K562 (cell line): Measurements from ENCODE around the gene RXRB. TPM values are rescaled to one million over a fixed set of nuclear protein-coding genes. Genes with fewer than 3 reads are reported as not detected.

Experiments used
- BMI1 ChIP-seq: fragments of 150-350 bp; IDR thresholded peaks from 2 replicates; pipeline ENCODE4 v1.6.1; 2014; ENCODE audit warnings: low read length
- EHMT2 ChIP-seq: fragments of 450-650 bp; IDR thresholded peaks from 2 replicates; pipeline ENCODE4 v1.6.1; 2018; ENCODE audit warnings: antibody characterized with exemption
- ELF4 ChIP-seq: fragments of 450-650 bp; formaldehyde crosslinking; IDR thresholded peaks from 2 replicates; pipeline ENCODE4 v1.4.0; 2022; ENCODE audit warnings: missing genetic modification characterization
- FOXP1 ChIP-seq: sonication (generic); formaldehyde crosslinking; IDR thresholded peaks from 2 replicates; pipeline ENCODE4 v1.8.0; 2022; ENCODE audit warnings: mild to moderate bottlenecking, missing genetic modification reagents
- IRF2 ChIP-seq: sonication (generic); formaldehyde crosslinking; IDR thresholded peaks from 2 replicates; pipeline ENCODE4 v1.8.1; 2022; ENCODE audit warnings: mild to moderate bottlenecking, missing genetic modification reagents
- KLF13 ChIP-seq: fragments of 450-650 bp; IDR thresholded peaks from 2 replicates; pipeline ENCODE4 v1.6.1; 2016; ENCODE audit warnings: missing genetic modification characterization, low read depth, mild to moderate bottlenecking, missing compliant biosample characterization, moderate library complexity, borderline replicate concordance
- NCOA1 ChIP-seq: fragments of 450-650 bp; IDR thresholded peaks from 2 replicates; pipeline ENCODE4 v1.6.1; 2016; ENCODE audit warnings: low read depth
- NR1H2 ChIP-seq: sonication (generic); formaldehyde crosslinking; IDR thresholded peaks from 2 replicates; pipeline ENCODE4 v1.4.0; 2020; ENCODE audit warnings: mild to moderate bottlenecking, missing genetic modification reagents
- SMARCA4 ChIP-seq: fragments of 450-650 bp; IDR thresholded peaks from 2 replicates; pipeline ENCODE4 v1.6.1; 2016
- SRSF3 ChIP-seq: fragments of 200-400 bp; formaldehyde crosslinking; IDR thresholded peaks from 2 replicates; pipeline ENCODE4 v1.6.1; 2016; ENCODE audit warnings: mild to moderate bottlenecking, low read length, moderate library complexity; ENCODE audit not compliant: insufficient read depth
- TEAD4 ChIP-seq, 2 experiments: sonication (generic) in 1 of 2; formaldehyde crosslinking in 1 of 2; IDR thresholded peaks; 2 replicates each; pipeline versions ENCODE4 v1.6.1 to v1.8.0; 2012 to 2022; ENCODE audit warnings: borderline replicate concordance in 1 of 2, inconsistent platforms in 1 of 2, low read length in 1 of 2, mild to moderate bottlenecking in 1 of 2, missing genetic modification reagents in 1 of 2
- ZBTB8A ChIP-seq: fragments of 450-650 bp; IDR thresholded peaks from 2 replicates; pipeline ENCODE4 v1.6.1; 2018; ENCODE audit warnings: mild to moderate bottlenecking, moderate library complexity; ENCODE audit not compliant: partially characterized antibody
- ZFX ChIP-seq: sonication (generic); formaldehyde crosslinking; IDR thresholded peaks from 2 replicates; pipeline ENCODE4 v1.8.0; 2022; ENCODE audit warnings: mild to moderate bottlenecking, missing genetic modification reagents, moderate library complexity
- ZKSCAN1 ChIP-seq: fragments of 150-350 bp; IDR thresholded peaks from 2 replicates; pipeline ENCODE4 v1.6.1; 2016; ENCODE audit warnings: low read depth, low read length
- ZNF12 ChIP-seq: sonication (generic); formaldehyde crosslinking; IDR thresholded peaks from 2 replicates; pipeline ENCODE4 v1.4.0; 2020; ENCODE audit warnings: mild to moderate bottlenecking, missing genetic modification reagents
- ZNF436 ChIP-seq: fragments of 250-450, 450-650 bp; sonication (Bioruptor Pico); formaldehyde crosslinking; IDR thresholded peaks from 2 replicates; pipeline ENCODE4 v1.7.0; 2020; ENCODE audit warnings: mild to moderate bottlenecking
- polyA plus RNA-seq, 8 experiments: library from polyadenylated mRNA; depleted of rRNA in 4 of 8; stranded (reverse) in 5 of 8; unstranded in 3 of 8; fragments of >200 nt; fragmentation: Nextera tagmentation in 2 of 8; fragmentation: Illumina TruSeq in 1 of 8; extraction: Ambion mirVana in 2 of 8; extraction: Trizol in 1 of 8; gene quantifications; 2 replicates each; pipeline versions ENCODE4 v1.2.1 to v1.2.3, GENCODE V29; 2011 to 2014; ENCODE audit warnings: inconsistent platforms in 1 of 8, missing spikeins in 1 of 8
- total RNA-seq, 7 experiments: library from RNA; depleted of rRNA in 6 of 7; stranded (reverse); fragments of >200 nt in 6 of 7; fragmentation: Illumina TruSeq in 2 of 7; extraction: Trizol in 2 of 7; gene quantifications; 2 replicates each; pipeline versions ENCODE4 v1.2.1 to v1.2.3, GENCODE V29; 2011 to 2021; ENCODE audit warnings: low replicate concordance in 1 of 7
- TF ChIP-seq, protein P1 (sequence below): fragments of 250-450 bp; sonication (Bioruptor Pico); IDR thresholded peaks from 2 replicates; pipeline ENCODE4 v1.9.0; 2021; ENCODE audit warnings: mild to moderate bottlenecking
- TF ChIP-seq, protein P2 (sequence below): fragments of 450-650 bp; IDR thresholded peaks from 2 replicates; pipeline ENCODE4 v1.6.1; 2017; ENCODE audit warnings: mild to moderate bottlenecking, moderate library complexity
- TF ChIP-seq, protein P3 (sequence below): sonication (generic); formaldehyde crosslinking; IDR thresholded peaks from 2 replicates; pipeline ENCODE4 v1.8.0; 2022; ENCODE audit warnings: mild to moderate bottlenecking, missing genetic modification reagents
- TF ChIP-seq, protein P4 (sequence below): fragments of 250-450 bp; sonication (Bioruptor Pico); IDR thresholded peaks from 2 replicates; pipeline ENCODE4 v1.8.0; 2022; ENCODE audit warnings: inconsistent platforms

Gene RXRB
- total and polyA plus RNA-seq, 9 of the 15 experiments (the other 6 are each of a cell fraction or from before 2014, with no cell fraction given) = 0.76 to 35.5 (median 18.4) TPM

DNA sequence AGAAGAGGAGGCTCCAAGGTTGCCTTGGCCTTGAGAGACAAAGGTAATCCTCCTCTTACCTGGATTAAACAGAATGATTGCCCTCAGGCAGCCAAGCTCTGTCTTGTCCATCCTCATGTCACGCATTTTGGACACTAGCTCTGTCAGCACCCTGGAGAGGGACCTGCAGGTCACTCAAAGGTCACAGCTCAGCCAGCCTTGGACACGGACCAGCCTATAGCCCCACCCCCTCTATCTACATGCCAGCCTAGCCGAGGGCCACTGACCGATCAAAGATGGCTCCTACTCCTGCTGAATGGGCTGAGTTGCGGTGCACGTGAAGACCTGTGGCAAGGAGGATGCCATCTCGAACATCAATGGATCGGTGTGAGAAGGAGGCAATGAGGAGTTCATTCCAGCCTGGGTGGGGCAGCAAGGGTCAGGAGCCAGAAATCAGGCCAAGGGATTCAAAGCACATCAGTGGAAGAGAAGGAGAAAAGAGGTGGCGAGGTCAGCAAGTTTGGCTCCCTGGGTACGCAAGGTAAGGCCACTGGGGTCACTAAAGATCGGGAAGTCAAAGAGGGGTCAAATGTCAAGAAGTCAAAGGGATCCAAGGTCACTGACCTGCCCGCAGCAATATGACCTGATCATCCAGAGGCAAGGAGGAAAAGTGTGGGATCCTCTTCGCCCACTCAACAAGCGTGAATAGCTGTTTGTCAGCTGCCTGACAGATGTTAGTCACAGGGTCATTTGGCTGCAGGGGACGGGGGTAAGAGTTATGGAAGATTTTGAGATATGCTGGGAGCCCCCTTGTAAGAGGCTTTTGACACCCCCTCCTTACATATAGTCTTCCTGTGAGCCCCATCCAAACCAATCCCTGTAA lies 4.9 kb downstream of the RXRB start (continued):
- TF ChIP-seq ZKSCAN1 (no peak), NR1H2 (CRISPR knock-in tag) (no peak), EHMT2 (peak; percentile 94), IRF2 (peak; percentile 12; the same call in 1 of the 2 replicates), BMI1 (no peak), KLF13 (tag) (no peak), NCOA1 (no peak), ELF4 (CRISPR knock-in tag) (no peak), TEAD4 (IDR thresholded peaks at IDR 0.05; ENCODE audit: low read length) (no peak), TEAD4 (CRISPR knock-in tag; IDR thresholded peaks at IDR 0.05; ENCODE audit: borderline replicate concordance) (0 out of 2 replicates have a peak, but pooled peaks have one; percentile 42), SMARCA4 (no peak), SRSF3 (no peak), ZNF12 (CRISPR knock-in tag) (no peak), ZBTB8A (no peak), FOXP1 (CRISPR knock-in tag) (0 out of 2 replicates have a peak, but pooled peaks have one; percentile 26), ZFX (CRISPR knock-in tag) (no peak), ZNF436 (CRISPR knock-in tag) (no peak)
- TF ChIP-seq, protein P1, sequence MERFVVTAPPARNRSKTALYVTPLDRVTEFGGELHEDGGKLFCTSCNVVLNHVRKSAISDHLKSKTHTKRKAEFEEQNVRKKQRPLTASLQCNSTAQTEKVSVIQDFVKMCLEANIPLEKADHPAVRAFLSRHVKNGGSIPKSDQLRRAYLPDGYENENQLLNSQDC (CRISPR knock-in tag) = no peak
- TF ChIP-seq, protein P2, sequence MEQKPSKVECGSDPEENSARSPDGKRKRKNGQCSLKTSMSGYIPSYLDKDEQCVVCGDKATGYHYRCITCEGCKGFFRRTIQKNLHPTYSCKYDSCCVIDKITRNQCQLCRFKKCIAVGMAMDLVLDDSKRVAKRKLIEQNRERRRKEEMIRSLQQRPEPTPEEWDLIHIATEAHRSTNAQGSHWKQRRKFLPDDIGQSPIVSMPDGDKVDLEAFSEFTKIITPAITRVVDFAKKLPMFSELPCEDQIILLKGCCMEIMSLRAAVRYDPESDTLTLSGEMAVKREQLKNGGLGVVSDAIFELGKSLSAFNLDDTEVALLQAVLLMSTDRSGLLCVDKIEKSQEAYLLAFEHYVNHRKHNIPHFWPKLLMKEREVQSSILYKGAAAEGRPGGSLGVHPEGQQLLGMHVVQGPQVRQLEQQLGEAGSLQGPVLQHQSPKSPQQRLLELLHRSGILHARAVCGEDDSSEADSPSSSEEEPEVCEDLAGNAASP = no peak
- TF ChIP-seq, protein P3, sequence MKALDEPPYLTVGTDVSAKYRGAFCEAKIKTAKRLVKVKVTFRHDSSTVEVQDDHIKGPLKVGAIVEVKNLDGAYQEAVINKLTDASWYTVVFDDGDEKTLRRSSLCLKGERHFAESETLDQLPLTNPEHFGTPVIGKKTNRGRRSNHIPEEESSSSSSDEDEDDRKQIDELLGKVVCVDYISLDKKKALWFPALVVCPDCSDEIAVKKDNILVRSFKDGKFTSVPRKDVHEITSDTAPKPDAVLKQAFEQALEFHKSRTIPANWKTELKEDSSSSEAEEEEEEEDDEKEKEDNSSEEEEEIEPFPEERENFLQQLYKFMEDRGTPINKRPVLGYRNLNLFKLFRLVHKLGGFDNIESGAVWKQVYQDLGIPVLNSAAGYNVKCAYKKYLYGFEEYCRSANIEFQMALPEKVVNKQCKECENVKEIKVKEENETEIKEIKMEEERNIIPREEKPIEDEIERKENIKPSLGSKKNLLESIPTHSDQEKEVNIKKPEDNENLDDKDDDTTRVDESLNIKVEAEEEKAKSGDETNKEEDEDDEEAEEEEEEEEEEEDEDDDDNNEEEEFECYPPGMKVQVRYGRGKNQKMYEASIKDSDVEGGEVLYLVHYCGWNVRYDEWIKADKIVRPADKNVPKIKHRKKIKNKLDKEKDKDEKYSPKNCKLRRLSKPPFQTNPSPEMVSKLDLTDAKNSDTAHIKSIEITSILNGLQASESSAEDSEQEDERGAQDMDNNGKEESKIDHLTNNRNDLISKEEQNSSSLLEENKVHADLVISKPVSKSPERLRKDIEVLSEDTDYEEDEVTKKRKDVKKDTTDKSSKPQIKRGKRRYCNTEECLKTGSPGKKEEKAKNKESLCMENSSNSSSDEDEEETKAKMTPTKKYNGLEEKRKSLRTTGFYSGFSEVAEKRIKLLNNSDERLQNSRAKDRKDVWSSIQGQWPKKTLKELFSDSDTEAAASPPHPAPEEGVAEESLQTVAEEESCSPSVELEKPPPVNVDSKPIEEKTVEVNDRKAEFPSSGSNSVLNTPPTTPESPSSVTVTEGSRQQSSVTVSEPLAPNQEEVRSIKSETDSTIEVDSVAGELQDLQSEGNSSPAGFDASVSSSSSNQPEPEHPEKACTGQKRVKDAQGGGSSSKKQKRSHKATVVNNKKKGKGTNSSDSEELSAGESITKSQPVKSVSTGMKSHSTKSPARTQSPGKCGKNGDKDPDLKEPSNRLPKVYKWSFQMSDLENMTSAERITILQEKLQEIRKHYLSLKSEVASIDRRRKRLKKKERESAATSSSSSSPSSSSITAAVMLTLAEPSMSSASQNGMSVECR (CRISPR knock-in tag) = 0 out of 2 replicates have a peak, but pooled peaks have one; percentile 51
- TF ChIP-seq, protein P4, sequence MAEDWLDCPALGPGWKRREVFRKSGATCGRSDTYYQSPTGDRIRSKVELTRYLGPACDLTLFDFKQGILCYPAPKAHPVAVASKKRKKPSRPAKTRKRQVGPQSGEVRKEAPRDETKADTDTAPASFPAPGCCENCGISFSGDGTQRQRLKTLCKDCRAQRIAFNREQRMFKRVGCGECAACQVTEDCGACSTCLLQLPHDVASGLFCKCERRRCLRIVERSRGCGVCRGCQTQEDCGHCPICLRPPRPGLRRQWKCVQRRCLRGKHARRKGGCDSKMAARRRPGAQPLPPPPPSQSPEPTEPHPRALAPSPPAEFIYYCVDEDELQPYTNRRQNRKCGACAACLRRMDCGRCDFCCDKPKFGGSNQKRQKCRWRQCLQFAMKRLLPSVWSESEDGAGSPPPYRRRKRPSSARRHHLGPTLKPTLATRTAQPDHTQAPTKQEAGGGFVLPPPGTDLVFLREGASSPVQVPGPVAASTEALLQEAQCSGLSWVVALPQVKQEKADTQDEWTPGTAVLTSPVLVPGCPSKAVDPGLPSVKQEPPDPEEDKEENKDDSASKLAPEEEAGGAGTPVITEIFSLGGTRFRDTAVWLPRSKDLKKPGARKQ (CRISPR knock-in tag) = no peak
